ENCODE data around the gene CYP26C1.

DNA sequence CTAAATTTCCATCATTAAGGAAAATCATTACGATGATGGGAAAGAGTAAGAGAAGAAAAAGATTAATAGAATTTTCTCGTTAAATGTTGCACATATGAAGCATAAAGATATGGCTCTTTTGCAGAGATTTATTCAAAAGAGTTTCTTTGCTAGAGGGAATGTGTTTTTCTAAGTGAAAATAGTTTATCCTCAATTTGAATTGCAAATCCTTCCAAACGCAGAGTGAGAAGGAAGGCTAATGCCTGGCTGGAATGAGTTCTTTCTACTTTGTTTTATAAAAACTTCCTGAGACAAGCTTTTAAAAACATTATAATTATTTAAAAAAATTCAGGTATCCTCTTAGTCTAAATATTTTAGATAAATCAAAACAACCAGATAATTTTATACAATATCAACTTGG is 27.2 kb downstream of the CYP26C1 start:
- no peak for TF ChIP-seq EZH2phosphoT487 (IDR thresholded peaks at IDR 0.05; ENCODE audit: insufficient read depth, low read depth)
- no peak for TF ChIP-seq EZH2 (IDR thresholded peaks at IDR 0.05; ENCODE audit: insufficient read depth, poor library complexity, severe bottlenecking)
